HL-60 (cell line): ENCODE measurements around the gene ADAMTS14.
"Not testable (repeated sequence)": the region's sequence is repeated elsewhere in the genome, so short reads cannot be mapped to it uniquely, and the experiment has no call there.

Experiments used
- POLR2AphosphoS5 ChIP-seq: IDR thresholded peaks from 2 replicates; pipeline ENCODE4 v1.6.1; 2012; ENCODE audit warnings: low read depth
- TF ChIP-seq, protein P1 (sequence below): IDR thresholded peaks from one replicate; pipeline ENCODE4 v1.5.1; 2011; ENCODE audit warnings: low read length, control low read depth, inconsistent platforms; ENCODE audit not compliant: insufficient read depth

DNA sequence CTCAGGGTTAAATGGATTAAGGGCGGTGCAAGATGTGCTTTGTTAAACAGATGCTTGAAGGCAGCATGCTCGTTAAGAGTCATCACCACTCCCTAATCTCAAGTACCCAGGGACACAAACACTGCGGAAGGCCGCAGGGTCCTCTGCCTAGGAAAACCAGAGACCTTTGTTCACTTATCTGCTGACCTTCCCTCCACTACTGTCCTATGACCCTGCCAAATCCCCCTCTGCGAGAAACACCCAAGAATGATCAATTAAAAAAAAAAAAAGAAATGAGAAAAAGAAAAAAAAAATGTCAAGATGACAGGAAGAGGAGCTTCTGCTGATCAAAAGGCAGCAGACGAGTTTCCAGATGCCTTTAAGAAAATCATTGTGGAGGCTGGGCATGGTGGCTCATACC is 40.6 kb upstream of the ADAMTS14 start:
- TF ChIP-seq, protein P1, sequence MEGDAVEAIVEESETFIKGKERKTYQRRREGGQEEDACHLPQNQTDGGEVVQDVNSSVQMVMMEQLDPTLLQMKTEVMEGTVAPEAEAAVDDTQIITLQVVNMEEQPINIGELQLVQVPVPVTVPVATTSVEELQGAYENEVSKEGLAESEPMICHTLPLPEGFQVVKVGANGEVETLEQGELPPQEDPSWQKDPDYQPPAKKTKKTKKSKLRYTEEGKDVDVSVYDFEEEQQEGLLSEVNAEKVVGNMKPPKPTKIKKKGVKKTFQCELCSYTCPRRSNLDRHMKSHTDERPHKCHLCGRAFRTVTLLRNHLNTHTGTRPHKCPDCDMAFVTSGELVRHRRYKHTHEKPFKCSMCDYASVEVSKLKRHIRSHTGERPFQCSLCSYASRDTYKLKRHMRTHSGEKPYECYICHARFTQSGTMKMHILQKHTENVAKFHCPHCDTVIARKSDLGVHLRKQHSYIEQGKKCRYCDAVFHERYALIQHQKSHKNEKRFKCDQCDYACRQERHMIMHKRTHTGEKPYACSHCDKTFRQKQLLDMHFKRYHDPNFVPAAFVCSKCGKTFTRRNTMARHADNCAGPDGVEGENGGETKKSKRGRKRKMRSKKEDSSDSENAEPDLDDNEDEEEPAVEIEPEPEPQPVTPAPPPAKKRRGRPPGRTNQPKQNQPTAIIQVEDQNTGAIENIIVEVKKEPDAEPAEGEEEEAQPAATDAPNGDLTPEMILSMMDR = not testable (repeated sequence)
- not testable (repeated sequence) for TF ChIP-seq POLR2AphosphoS5
